Left ventricle myocardium inferior (tissue), 1 donor: ENCODE measurements around the gene MTFR1L. TPM values are rescaled to one million over a fixed set of nuclear protein-coding genes. Genes with fewer than 3 reads are reported as not detected.
A peak's percentile ranks its signal among the peaks of the same experiment; 100 is the strongest.

Experiments used
- DNase-seq: peaks from one replicate; pipeline ENCODE4 v3.0.0-alpha.2; 2020
- H3K27ac ChIP-seq: fragments of 200-600 bp; replicated peaks from 2 replicates; pipeline ENCODE4 v1.8.0; 2021
- H3K27me3 ChIP-seq: fragments of 200-600 bp; 2 replicates; pipeline ENCODE4 v1.8.0; 2021; ENCODE audit warnings: low read depth
- H3K36me3 ChIP-seq: fragments of 200-600 bp; 2 replicates; pipeline ENCODE4 v1.8.0; 2021
- H3K4me1 ChIP-seq: fragments of 200-600 bp; 2 replicates; pipeline ENCODE4 v1.8.0; 2021
- H3K4me3 ChIP-seq: fragments of 200-600 bp; 2 replicates; pipeline ENCODE4 v1.8.0; 2021; ENCODE audit warnings: mild to moderate bottlenecking, moderate library complexity
- H3K9me3 ChIP-seq: fragments of 200-600 bp; replicated peaks from 2 replicates; pipeline ENCODE4 v1.8.0; 2021
- intact Hi-C: fragments of 100-400 bp; cut with micrococcal nuclease; formaldehyde crosslinking; loops from one replicate; pipeline ENCODE4 v1.11.0; 2022
- total RNA-seq: library from RNA; stranded (reverse); fragmentation: NEBNext Ultra II Directional; extraction: Animal tissue kit (Norgen Biotek cat#: 25700); gene quantifications from one replicate; pipeline ENCODE4 v1.2.1, GENCODE V29; 2021
- TF ChIP-seq, protein P1 (sequence below): fragments of 200-600 bp; IDR thresholded peaks from 2 replicates; pipeline ENCODE4 v1.8.0; 2021; ENCODE audit warnings: antibody characterized with exemption, mild to moderate bottlenecking, borderline replicate concordance
- donor health status: DM: no; HTN: yes; CAD: no; lungs with severe emphysema.

MTFR1L gene
- total RNA-seq, 1 donor from 2014 or later, result 252 TPM

DNA sequence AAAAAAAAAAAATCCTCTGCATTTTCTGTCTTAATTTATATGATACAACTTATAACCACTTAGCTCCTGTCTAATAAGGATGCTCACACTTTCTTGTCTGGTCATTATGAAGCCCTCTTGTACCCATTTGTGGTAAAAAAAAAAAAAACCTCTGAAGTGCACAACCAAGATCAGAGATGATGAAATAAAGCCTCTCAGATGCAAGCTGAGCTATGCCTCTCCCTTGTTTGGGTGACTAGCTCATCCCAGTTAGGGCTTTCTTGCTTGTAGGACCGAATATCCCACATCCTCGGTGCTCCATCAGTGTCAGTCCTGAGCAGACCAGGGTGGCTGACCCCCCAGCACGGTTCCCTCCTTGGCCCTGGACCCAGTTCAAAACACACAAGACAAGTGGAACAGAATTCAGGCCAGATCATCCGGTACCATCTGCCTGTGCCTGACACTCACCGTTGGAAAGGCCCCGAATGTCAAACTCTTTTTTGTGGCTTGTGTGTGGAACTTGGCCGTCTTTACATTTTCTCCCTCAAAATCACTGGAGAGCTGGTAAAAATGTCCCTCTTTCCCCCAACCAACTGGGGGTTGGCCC, 26.1 kb upstream of the MTFR1L start:
- Histone ChIP-seq H3K9me3 (no peaks in the 10 kb centered on the region), H3K27ac (peak overlapping the region; percentile 28), H3K4me3 (no peak overlapping the region), H3K4me1 (peaks cover 32% of the 10 kb centered on the region), H3K36me3 (no peaks in the 10 kb centered on the region), H3K27me3 (no peaks in the 10 kb centered on the region)
- intact Hi-C loops, result no loop called here
- no peak for DNase-seq
- TF ChIP-seq, protein P1, sequence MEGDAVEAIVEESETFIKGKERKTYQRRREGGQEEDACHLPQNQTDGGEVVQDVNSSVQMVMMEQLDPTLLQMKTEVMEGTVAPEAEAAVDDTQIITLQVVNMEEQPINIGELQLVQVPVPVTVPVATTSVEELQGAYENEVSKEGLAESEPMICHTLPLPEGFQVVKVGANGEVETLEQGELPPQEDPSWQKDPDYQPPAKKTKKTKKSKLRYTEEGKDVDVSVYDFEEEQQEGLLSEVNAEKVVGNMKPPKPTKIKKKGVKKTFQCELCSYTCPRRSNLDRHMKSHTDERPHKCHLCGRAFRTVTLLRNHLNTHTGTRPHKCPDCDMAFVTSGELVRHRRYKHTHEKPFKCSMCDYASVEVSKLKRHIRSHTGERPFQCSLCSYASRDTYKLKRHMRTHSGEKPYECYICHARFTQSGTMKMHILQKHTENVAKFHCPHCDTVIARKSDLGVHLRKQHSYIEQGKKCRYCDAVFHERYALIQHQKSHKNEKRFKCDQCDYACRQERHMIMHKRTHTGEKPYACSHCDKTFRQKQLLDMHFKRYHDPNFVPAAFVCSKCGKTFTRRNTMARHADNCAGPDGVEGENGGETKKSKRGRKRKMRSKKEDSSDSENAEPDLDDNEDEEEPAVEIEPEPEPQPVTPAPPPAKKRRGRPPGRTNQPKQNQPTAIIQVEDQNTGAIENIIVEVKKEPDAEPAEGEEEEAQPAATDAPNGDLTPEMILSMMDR, result no peak

DNA sequence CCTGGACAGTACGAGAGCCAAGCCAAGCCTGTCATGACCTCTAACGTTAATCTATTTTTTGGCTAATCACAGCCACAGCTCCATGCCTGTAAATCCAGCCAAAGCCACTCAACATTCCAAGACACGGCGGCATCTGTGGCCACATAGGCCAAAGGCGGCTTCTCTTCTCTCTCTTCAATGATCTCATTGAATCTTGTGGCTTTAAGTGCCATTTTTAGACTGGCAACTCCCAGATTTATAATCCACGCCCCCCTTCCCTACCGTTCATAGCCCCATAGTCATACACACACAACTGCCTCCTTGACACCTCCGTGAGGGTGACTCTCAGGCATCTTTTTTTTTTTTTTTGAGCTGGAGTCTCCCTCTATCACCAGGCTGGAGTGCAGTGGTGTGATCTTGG, 25.4 kb upstream of the MTFR1L start:
- intact Hi-C loops, result no loop called here

DNA sequence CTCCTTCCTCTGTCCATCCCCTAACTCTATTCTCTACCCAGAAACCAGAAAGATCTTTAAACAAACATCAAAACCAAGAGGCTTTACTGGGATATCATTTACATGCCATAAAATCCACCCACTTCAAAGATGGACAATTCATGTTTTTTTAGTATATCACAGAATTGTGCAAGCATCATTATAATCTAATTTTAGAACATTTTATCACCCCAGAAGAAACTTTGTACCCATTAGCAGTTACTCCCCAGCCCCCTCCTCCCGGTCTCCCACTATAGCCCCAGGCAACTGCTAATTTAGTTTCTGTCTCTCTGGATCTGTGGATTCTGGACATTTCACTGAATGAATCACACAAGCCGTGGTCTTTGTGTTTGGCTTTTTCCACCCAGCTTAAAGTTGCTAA, 24.5 kb upstream of the MTFR1L start:
- intact Hi-C loops, result no loop called here
- TF ChIP-seq, protein P1, result no peak
- no peak for DNase-seq
- Histone ChIP-seq H3K27me3 (no peaks in the 10 kb centered on the region), H3K36me3 (no peaks in the 10 kb centered on the region), H3K9me3 (no peaks in the 10 kb centered on the region), H3K27ac (no peak overlapping the region), H3K4me1 (peaks cover 43% of the 10 kb centered on the region), H3K4me3 (no peak overlapping the region)

More for the DNA sequence above, 25.4 kb upstream of the MTFR1L start:
- Histone ChIP-seq H3K27me3 (no peaks in the 10 kb centered on the region), H3K27ac (peak overlapping the region; percentile 28), H3K9me3 (no peaks in the 10 kb centered on the region), H3K36me3 (no peaks in the 10 kb centered on the region), H3K4me1 (peaks cover 39% of the 10 kb centered on the region), H3K4me3 (no peak overlapping the region)
- TF ChIP-seq, protein P1, result no peak
- no peak for DNase-seq

DNA sequence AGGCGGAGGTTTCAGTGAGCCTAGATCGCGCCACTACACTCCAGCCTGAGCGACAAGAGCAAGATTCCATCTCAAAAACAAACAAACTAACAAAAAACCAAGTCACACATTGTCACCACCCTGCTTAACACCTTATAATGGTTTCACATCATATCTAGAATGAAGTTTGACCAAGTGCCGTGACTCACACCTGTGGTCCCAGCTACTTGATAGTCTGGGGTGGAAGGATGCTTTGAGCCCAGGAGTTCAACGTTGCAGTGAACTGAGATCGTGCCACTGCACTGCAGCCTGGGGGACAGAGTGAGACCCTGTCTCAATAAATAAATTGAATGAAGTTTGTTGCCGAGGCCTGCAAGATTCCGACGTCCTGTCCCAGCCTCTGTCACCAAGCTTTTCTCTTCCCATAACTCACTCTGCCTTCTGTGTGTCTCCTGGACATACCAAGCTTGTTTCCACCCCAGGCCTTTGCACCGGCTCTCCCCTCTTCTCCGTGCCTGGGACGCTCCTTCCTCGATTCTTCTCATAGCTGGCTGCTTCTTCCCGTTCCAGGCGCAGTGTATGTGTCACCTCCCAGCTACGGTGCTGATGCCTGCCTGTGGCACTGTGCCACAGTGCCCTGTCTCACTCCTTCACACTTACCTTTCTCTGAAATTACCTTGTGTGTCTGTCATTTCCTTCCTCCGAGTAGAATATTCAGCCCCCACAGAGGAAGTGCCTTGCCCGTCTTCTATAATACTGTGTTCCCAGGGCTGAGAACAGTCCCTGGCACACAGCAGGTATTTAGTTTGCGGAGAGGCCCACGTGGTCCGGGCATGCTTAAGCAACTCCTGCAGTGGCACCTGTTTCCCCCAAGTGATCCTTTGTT, 23.6 kb upstream of the MTFR1L start:
- Histone ChIP-seq H3K4me1 (peaks cover 51% of the 10 kb centered on the region), H3K27ac (peak overlapping the region; percentile 66), H3K9me3 (no peaks in the 10 kb centered on the region), H3K4me3 (no peak overlapping the region), H3K36me3 (no peaks in the 10 kb centered on the region), H3K27me3 (no peaks in the 10 kb centered on the region)
- intact Hi-C loops, result loop anchor here (2.0 kb wide), 1 partner anchor 187 kb away; no protein-coding TSS in a partner anchor
- TF ChIP-seq, protein P1, result no peak
- DNase-seq, result no peak

DNA sequence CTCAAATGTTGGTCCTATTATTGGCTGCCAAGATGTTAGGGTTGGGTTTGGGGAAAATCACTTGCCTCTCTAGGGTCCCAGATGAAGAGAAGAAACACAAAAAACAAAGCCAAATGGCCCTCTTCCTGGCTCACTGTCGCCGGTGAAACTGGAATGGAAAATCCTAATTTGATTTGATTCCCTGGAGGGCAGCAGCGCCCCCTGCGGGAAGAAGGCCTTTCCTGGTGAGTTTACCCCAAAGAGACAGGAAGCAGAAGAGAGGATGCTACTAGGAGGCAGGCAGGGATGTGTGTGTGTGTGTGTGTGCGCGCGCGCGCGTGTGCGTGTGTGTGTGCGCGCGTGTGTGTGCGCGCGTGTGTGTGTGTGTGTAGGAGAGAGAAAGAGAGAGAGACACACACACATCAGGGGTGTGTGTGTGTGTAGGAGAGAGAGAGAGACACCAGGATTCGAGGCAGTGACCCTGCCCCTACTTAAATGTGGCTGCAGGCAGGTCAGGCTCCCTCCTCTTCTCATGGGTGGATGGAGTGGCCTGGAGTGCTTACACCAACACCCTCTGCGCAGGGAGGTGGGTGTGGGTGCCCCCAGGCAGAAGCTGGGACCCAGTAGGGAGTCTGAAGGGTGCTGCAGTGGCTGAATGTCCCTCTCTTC, 22.8 kb upstream of the MTFR1L start:
- H3K9me3 ChIP-seq, result no peaks in the 10 kb centered on the region
- H3K4me3 ChIP-seq, result no peak overlapping the region

More for the DNA sequence above, 22.8 kb upstream of the MTFR1L start:
- DNase-seq, result peak; percentile 87
- TF ChIP-seq, protein P1, result peak; percentile 77
- no peaks in the 10 kb centered on the region for H3K36me3 ChIP-seq
- H3K27ac ChIP-seq, result peak overlapping the region; percentile 66
- no peaks in the 10 kb centered on the region for H3K27me3 ChIP-seq
- intact Hi-C loops, result loop anchor here (2.0 kb wide), 1 partner anchor 188 kb away; no protein-coding TSS in a partner anchor
- H3K4me1 ChIP-seq, result peaks cover 58% of the 10 kb centered on the region
